ENCODE results near the gene RNF166.

DNA sequence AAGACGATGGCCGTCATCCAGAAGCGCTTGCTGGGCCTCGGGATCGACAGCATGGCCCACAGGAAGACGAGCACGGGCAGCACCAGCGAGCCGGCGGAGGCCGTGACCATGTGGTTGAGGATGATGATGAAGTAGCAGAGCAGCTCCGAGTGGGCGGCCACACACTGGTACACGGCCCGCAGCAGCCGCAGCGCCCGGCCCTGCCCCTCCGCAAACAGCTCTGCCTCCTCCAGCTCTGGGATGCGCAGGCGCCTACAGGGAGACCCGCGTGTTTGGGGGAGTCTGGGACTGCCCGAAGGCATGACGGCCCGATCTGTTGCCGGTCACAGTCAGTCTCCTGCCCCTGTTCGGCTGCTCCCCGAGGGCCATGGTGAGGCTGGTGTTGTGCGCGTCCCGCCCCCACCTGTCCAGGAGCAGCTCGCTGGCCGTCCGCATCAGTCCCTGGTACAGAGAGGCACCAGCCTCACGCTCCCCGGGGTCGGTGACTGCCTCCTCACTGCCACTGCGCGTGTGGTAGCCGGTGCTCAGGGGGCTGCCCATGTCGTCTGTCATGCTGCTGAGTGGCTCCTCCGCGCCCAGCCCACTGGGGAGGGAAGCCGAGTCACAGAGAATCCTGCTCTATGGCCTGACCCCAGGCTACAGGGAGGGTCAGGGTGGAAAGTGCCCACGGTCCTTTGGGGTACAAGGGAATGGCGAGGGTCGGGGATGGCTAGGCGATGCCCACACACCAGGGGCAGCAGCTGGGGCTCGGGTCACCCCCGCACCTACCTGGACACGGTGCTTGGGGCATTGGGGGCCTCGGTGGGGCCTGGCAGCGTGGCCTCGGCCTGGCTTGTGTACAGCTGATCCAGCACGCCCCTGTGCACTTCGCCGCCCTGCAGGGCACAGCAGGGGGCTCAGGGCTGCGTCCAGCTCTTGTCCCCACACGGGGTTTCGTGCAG, 15.9 kb upstream of the RNF166 start:
- TF ChIP-seq JUN (CRISPR knock-in tag; IDR thresholded peaks at IDR 0.05) (no peak), ATF3 (CRISPR knock-in tag; conservative IDR thresholded peaks at IDR 0.05) (no peak), CTCF (IDR thresholded peaks at IDR 0.05) (no peak), E2F4 (CRISPR knock-in tag; IDR thresholded peaks at IDR 0.05; ENCODE audit: borderline replicate concordance, low read depth) (no peak), ZNF416 (CRISPR knock-in tag; IDR thresholded peaks at IDR 0.05) (no peak), NR2C2 (CRISPR knock-in tag; IDR thresholded peaks at IDR 0.05) (no peak), RELA (CRISPR knock-in tag; IDR thresholded peaks at IDR 0.05; ENCODE audit: borderline replicate concordance) (no peak), ZNF138 (CRISPR knock-in tag; conservative IDR thresholded peaks at IDR 0.05) (no peak), ZNF121 (CRISPR knock-in tag; IDR thresholded peaks at IDR 0.05) (no peak)
- TF ChIP-seq, protein P1, sequence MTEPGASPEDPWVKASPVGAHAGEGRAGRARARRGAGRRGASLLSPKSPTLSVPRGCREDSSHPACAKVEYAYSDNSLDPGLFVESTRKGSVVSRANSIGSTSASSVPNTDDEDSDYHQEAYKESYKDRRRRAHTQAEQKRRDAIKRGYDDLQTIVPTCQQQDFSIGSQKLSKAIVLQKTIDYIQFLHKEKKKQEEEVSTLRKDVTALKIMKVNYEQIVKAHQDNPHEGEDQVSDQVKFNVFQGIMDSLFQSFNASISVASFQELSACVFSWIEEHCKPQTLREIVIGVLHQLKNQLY (CRISPR knock-in tag; IDR thresholded peaks at IDR 0.05) = no peak
- TF ChIP-seq, protein P2, sequence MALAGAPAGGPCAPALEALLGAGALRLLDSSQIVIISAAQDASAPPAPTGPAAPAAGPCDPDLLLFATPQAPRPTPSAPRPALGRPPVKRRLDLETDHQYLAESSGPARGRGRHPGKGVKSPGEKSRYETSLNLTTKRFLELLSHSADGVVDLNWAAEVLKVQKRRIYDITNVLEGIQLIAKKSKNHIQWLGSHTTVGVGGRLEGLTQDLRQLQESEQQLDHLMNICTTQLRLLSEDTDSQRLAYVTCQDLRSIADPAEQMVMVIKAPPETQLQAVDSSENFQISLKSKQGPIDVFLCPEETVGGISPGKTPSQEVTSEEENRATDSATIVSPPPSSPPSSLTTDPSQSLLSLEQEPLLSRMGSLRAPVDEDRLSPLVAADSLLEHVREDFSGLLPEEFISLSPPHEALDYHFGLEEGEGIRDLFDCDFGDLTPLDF (CRISPR knock-in tag; IDR thresholded peaks at IDR 0.05) = no peak
- TF ChIP-seq, protein P3, sequence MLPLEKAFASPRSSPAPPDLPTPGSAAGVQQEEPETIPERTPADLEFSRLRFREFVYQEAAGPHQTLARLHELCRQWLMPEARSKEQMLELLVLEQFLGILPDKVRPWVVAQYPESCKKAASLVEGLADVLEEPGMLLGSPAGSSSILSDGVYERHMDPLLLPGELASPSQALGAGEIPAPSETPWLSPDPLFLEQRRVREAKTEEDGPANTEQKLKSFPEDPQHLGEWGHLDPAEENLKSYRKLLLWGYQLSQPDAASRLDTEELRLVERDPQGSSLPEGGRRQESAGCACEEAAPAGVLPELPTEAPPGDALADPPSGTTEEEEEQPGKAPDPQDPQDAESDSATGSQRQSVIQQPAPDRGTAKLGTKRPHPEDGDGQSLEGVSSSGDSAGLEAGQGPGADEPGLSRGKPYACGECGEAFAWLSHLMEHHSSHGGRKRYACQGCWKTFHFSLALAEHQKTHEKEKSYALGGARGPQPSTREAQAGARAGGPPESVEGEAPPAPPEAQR (CRISPR knock-in tag; IDR thresholded peaks at IDR 0.05) = no peak

Measured in WTC11 (cell line).